HG03039 (cell line): ENCODE measurements around the gene FAM107B.
"Not testable (repeated sequence)": the region's sequence is repeated elsewhere in the genome, so short reads cannot be mapped to it uniquely, and the experiment has no call there.

Experiments
- ATAC-seq: cut with Tn5 transposase; IDR thresholded peaks from one replicate; pipeline ENCODE4 v1.9.1; 2021; ENCODE audit warnings: mild to moderate bottlenecking, moderate library complexity; ENCODE audit not compliant: unreplicated experiment

Gene FAM107B

GRCh38 chr10:14737808-14738545 is 36.7 kb downstream of the FAM107B start:
- ATAC-seq: no peak

- no peak for ATAC-seq
These were observed 38.1 kb downstream of the FAM107B start for GRCh38 chr10:14736600-14737081.

GRCh38 chr10:14736043-14736442 is 38.7 kb downstream of the FAM107B start:
- ATAC-seq: no peak

GRCh38 chr10:14731875-14732512 is 42.7 kb downstream of the FAM107B start:
- no peak for ATAC-seq

- ATAC-seq: no peak
These were observed 46.4 kb downstream of the FAM107B start for GRCh38 chr10:14728346-14728745.

- no peak for ATAC-seq
These were observed 46.8 kb downstream of the FAM107B start for GRCh38 chr10:14727924-14728323.

GRCh38 chr10:14727465-14727864 is 47.2 kb downstream of the FAM107B start:
- no peak for ATAC-seq

GRCh38 chr10:14724931-14725330 is 49.8 kb downstream of the FAM107B start:
- no peak for ATAC-seq

- ATAC-seq: no peak
These were observed 51.5 kb downstream of the FAM107B start for GRCh38 chr10:14723052-14723689.

- no peak for ATAC-seq
These were observed 57.1 kb downstream of the FAM107B start for GRCh38 chr10:14717552-14717951.

- ATAC-seq: no peak
These were observed 61.7 kb downstream of the FAM107B start for GRCh38 chr10:14712991-14713424.

- ATAC-seq: not testable (repeated sequence)
These were observed 65.4 kb downstream of the FAM107B start for GRCh38 chr10:14709344-14709743.

- ATAC-seq: no peak
These were observed 67.2 kb downstream of the FAM107B start for GRCh38 chr10:14707481-14707880.

- no peak for ATAC-seq
These were observed 69.0 kb downstream of the FAM107B start for GRCh38 chr10:14705548-14706230.

GRCh38 chr10:14703631-14704001 is 71.1 kb downstream of the FAM107B start:
- no peak for ATAC-seq

- no peak for ATAC-seq
These were observed 73.2 kb downstream of the FAM107B start for GRCh38 chr10:14701466-14701865.

- ATAC-seq: no peak
These were observed 74.2 kb downstream of the FAM107B start for GRCh38 chr10:14700546-14700945.

- no peak for ATAC-seq
These were observed 75.2 kb downstream of the FAM107B start for GRCh38 chr10:14699482-14699881.

- no peak for ATAC-seq
These were observed 75.9 kb downstream of the FAM107B start for GRCh38 chr10:14698829-14699170.

- ATAC-seq: no peak
These were observed 76.4 kb downstream of the FAM107B start for GRCh38 chr10:14698111-14698828.

GRCh38 chr10:14697281-14697680 is 77.4 kb downstream of the FAM107B start:
- no peak for ATAC-seq
